ENCODE data around the gene ITSN1.

Gene ITSN1

GRCh38 chr21:33733601-33734000 is 91.3 kb downstream of the ITSN1 start:
- no peak for DNase-seq

DNA sequence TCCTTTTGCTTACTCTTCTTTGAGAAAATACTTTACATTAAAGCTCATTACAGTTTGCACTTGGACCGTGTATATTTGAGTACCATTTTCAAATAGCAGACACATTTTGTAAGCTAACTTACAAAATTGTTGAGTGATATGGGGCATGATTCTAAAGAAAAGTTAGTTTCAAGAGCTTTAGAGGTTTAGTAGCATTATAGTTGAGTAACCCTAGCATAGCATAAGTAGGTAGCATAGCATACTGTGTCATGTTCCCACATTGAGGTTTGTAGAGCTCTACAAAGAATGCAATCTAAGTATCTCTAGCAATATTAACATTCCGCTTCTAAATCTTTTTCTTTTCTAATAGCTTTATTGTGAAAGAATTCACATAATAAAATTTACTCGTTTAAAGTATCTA is 92.0 kb downstream of the ITSN1 start:
- DNase-seq = no peak

- DNase-seq = no peak
These were observed 92.5 kb downstream of the ITSN1 start for GRCh38 chr21:33734818-33735217.

DNA sequence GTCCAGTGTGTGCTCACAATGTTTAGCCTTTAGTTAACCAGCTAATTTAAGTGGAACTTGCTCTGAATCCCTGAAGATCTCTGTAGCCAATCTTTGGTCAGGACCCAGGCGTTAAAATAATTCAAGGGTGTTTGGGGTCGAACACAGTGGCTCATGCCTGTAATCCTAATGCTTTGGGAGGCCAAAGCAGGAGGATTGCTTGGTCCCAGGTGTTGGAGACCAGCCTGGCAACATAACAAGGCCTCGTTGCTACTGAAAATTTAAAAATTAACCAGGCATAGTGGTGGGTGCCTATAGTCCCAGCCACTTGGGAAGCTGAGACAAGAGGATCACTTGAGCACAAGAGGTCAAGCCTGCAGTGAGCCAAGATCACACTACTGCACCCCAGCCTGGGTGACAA is 94.3 kb downstream of the ITSN1 start:
- no peak for DNase-seq

- no peak for DNase-seq
These were observed 97.4 kb downstream of the ITSN1 start for GRCh38 chr21:33739701-33740100.

- DNase-seq = no peak
These were observed 105.1 kb downstream of the ITSN1 start for GRCh38 chr21:33747420-33747819.

DNA sequence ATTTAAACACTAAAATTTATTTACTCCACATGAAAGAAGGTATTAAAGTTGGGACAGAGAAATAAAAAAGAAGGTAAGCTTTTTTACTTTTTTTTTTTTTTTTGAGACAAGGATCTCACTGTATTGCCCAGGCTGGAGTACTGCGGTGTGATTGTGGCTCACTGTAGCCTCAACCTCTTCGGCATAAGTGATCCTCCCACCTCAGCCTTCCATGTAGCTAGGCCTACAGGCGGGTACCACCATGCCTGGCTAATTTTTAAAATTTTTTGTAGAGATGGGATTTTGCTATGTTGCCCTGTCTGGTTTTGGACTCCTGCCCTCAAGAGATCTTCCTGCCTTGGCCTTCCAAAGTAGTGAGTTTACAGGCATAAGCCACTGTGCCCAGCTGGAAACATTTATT is 106.6 kb downstream of the ITSN1 start:
- no peak for DNase-seq

- no peak for DNase-seq
These were observed 107.7 kb downstream of the ITSN1 start for GRCh38 chr21:33750017-33750416.

DNA sequence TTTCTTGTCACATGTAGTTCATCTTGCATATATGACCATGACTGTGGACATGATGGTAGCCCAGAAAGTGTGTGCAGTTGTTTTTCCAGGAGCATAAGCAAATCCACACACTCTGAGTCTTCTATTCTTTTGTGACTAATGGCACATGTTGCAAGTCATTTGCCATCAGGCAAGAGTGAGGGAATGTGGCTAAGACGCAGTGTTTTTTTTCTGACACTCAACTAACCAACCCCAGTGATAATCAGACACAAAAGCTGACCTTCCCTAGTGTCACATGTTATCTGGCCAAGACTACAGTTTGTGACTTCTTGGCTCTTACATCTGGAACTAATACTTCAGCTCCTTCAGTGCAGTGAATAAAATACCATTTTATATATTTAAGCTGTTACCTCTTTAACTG is 108.8 kb downstream of the ITSN1 start:
- DNase-seq = no peak

DNA sequence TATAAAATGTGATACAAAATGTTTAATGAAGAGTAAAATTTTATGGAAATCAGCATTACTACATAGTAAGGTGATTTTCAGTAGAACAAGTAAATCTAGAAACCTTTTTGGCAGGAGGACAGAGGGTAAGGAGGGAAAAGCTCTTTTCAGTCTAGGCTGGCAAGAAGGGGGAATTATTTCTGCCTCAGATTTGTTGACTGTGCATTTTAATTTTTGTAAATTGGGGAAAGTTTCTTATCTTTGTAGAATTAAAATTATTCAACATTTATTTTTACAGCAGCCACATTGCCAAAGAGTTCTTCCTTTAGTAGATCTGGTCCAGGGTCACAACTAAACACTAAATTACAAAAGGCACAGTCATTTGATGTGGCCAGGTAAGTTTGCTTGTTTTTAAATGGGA is 109.2 kb downstream of the ITSN1 start:
- DNase-seq = no peak

- no peak for DNase-seq
These were observed 110.0 kb downstream of the ITSN1 start for GRCh38 chr21:33752260-33752659.

DNA sequence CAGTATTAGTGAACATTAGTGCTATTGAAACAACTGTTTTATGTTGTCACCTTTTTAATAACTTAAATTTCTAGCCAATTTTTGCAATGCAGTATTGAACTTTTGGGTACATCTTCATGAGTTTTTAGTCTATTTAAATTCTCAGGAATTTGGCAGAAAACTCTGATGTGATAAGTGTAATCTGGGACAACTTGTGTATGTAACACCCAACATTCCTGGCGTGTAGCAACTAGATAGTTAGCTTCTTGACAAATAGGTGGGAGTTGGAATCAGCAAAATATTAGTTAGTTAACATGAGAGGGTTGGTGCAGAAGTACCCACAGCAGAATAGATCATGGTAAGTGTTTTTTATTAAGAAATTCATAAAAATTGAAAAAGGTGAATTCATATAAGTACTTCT is 111.6 kb downstream of the ITSN1 start:
- no peak for DNase-seq

- DNase-seq = no peak
These were observed 112.2 kb downstream of the ITSN1 start for GRCh38 chr21:33754481-33754880.

GRCh38 chr21:33755354-33755753 is 113.1 kb downstream of the ITSN1 start:
- DNase-seq = no peak

DNA sequence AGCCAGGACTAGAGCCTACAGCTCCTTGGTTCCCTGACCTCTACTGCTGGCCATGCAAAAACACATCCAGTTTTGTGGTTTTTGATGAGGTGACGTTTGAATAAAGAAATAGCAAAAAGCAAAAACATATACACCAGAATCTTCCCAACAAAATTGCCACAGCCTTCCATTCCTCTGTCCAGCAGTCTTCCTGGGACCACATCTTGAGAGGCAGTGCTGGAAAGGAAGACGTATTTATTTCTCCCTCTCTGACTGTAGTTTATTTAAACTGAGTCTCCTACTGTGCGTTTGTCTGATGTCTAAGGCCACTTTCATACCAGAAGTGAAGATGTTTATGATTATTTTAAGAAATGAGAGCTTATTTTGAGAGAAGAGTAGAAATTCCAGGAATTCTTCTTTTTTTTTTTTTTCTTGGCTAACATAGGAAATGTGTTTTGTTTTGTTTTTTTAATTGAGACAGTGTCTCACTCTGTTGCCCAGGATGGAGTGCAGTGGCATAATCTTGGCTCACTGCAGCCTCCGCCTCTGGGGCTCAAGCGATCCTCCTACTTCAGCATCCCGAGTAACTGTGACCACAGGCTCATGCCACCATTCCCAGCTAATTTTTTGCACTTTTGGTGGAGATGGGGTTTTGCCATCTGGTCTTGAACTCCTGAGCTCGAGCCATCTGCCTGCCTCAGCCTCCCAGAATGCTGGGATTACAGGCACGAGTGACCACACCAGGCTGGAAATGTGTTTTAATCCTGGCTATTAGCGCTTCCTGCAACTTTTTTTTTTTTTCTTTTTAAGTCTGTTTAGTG is 118.5 kb downstream of the ITSN1 start:
- no peak for DNase-seq

DNA sequence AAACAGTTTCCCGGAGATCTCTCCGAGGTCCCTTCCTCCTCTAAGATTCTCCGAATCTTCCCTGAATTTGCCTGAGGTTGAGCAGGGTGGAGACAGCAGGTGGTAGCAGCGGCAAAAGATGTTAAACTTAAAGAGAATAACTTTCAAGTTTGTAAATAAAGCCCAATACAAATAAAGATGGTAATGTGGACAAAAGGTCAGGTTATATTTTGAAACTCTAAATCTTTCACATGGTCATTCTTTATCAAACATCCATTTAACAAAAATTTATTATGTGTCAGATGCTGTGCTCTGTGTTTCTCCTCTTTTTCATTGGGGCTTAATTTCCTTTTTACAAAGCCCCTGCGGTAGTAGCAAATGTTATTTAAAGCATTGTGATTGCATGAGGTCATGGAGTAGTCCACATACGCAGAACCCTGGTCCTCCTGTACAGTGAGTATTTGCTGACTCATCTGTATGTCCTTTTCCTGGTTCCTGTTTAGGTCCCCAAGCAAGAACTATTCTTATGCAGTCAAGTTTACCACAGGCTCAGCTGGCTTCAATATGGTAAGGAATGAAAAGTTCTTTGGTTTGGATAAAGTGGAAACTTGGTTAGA is 119.2 kb downstream of the ITSN1 start:
- DNase-seq = no peak

DNA sequence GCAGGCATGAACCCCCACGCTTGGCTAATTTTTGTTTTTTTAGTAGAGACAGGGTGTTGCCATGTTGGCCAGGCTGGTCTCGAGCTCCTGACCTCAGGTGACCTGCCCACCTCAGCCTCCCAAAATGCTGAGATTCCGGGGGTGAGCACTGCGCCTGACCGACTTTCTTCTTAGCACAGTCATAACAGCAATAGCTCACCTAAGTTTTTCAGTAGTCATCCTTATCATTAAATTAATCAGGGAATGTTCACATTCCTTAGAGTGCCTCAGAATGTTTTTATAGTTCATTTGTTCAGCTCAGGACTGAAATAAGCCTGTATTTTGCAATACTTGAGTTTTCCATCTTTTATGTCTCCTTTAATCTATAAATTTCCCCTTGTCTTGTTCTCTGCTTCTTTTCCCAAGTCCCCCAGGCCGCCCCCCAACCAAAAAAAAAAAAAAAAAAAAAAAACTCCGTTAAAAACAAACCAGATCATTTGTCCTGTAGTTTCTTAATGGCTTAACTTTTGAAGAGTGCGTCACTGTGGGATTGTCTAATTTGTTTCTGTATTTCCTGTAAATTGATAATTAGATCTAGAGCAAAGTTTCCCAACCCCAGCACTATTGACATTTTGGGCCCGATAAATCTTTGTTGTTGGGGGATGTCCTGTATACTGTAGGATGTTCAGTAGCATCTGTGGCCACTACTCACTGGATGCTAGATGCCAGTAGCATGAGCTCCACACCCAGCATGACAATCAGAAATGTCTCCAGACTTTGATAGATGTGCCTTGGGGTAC is 120.7 kb downstream of the ITSN1 start:
- no peak for DNase-seq

DNA sequence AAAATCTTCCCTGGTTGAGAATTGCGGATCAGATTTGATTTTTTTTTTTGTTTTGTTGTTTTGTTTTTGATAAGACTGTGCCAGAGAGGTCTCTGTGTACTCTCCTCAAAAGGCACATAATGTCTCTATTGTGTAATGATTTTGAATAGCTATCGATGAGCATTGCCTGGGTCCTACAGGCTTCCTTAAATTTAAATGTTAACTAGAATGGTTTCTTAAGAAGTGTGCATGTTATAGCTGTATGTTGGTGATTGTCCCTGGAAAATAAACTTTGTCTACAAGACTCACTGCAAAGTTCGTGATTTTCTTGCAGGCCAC is 121.2 kb downstream of the ITSN1 start:
- no peak for DNase-seq

GRCh38 chr21:33767236-33767635 is 124.9 kb downstream of the ITSN1 start:
- DNase-seq = no peak

- DNase-seq = no peak
These were observed 125.7 kb downstream of the ITSN1 start for GRCh38 chr21:33767960-33768359.

- no peak for DNase-seq
These were observed 126.8 kb downstream of the ITSN1 start for GRCh38 chr21:33769057-33769456.

GRCh38 chr21:33770542-33770941 is 128.2 kb downstream of the ITSN1 start:
- DNase-seq = no peak

- no peak for DNase-seq
These were observed 129.7 kb downstream of the ITSN1 start for GRCh38 chr21:33771976-33772375.

- no peak for DNase-seq
These were observed 132.2 kb downstream of the ITSN1 start for GRCh38 chr21:33774551-33774950.

Data from NCI-H1436 (cell line).